Measurements from ENCODE around the gene CD93.

CD93 gene

GRCh38 chr20:23099791-23100719 is 13.9 kb upstream of the CD93 start:
- no peak for DNase-seq

- DNase-seq, result no peak
Observed at GRCh38 chr20:23097636-23098580, 11.8 kb upstream of the CD93 start.

- DNase-seq, result no peak
Observed at GRCh38 chr20:23096986-23097520, 10.9 kb upstream of the CD93 start.

- DNase-seq, result no peak
Observed at GRCh38 chr20:23096097-23096496, 10.0 kb upstream of the CD93 start.

- DNase-seq, result no peak
Observed at GRCh38 chr20:23095499-23095898, 9.4 kb upstream of the CD93 start.

- no peak for DNase-seq
Observed at GRCh38 chr20:23094927-23095326, 8.8 kb upstream of the CD93 start.

GRCh38 chr20:23094213-23094896 is 8.2 kb upstream of the CD93 start:
- DNase-seq, result no peak

- DNase-seq, result no peak
Observed at GRCh38 chr20:23093613-23094012, 7.5 kb upstream of the CD93 start.

GRCh38 chr20:23092861-23093495 is 6.9 kb upstream of the CD93 start:
- no peak for DNase-seq

GRCh38 chr20:23092384-23092756 is 6.2 kb upstream of the CD93 start:
- no peak for DNase-seq

GRCh38 chr20:23091721-23092383 is 5.7 kb upstream of the CD93 start:
- no peak for DNase-seq

GRCh38 chr20:23090878-23091277 is 4.8 kb upstream of the CD93 start:
- no peak for DNase-seq

- no peak for DNase-seq
Observed at GRCh38 chr20:23090147-23090546, 4.0 kb upstream of the CD93 start.

- DNase-seq, result no peak
Observed at GRCh38 chr20:23088866-23089265, 2.7 kb upstream of the CD93 start.

- no peak for DNase-seq
Observed at GRCh38 chr20:23087587-23088251, 1.6 kb upstream of the CD93 start.

GRCh38 chr20:23086931-23087411 is 847 bp upstream of the CD93 start:
- DNase-seq, result peak; percentile 68

GRCh38 chr20:23085436-23086055 is 578 bp downstream of the CD93 start:
- no peak for DNase-seq

- no peak for DNase-seq
Observed at GRCh38 chr20:23084845-23085365, 1.2 kb downstream of the CD93 start.

- DNase-seq, result no peak
Observed at GRCh38 chr20:23084282-23084844, 1.8 kb downstream of the CD93 start.
